Right atrium auricular region (tissue), 2 donors: ENCODE data around the gene RYR3. TPM values are rescaled to one million over a fixed set of nuclear protein-coding genes. Genes with fewer than 3 reads are reported as not detected.

Experiments used
- DNase-seq: peaks from one replicate; pipeline ENCODE4 v3.0.0-alpha.2; 2019; ENCODE audit warnings: low spot score
- H3K27ac ChIP-seq, 2 donors: fragments of 200-600 bp; sonication (generic); 1 replicate in 1 of 2; 2 replicates in 1 of 2; pipeline ENCODE4 v1.5.1; 2016 to 2019
- H3K27me3 ChIP-seq, 2 donors: fragments of 200-600 bp; sonication (generic); one replicate each; pipeline versions ENCODE4 v1.5.1 to v1.6.0; 2017 to 2019
- H3K36me3 ChIP-seq: fragments of 200-600 bp; sonication (generic); one replicate; pipeline ENCODE4 v1.5.1; 2016
- H3K4me1 ChIP-seq, 2 donors: fragments of 200-600 bp; sonication (generic); one replicate each; pipeline versions ENCODE4 v1.5.1 to v1.6.0; 2017 to 2019
- H3K4me3 ChIP-seq, 2 donors: fragments of 200-600 bp; sonication (generic); 1 replicate in 1 of 2; 2 replicates in 1 of 2; pipeline ENCODE4 v1.5.1; 2017 to 2019; ENCODE audit warnings: mild to moderate bottlenecking in 1 of 2, moderate library complexity in 1 of 2
- H3K9me3 ChIP-seq, 2 donors: fragments of 200-600 bp; sonication (generic); one replicate each; pipeline ENCODE4 v1.5.1; 2019
- CTCF ChIP-seq, 2 donors: fragments of 200-600 bp; sonication (generic); IDR thresholded peaks; one replicate each; pipeline ENCODE4 v1.5.1; 2019; ENCODE audit warnings: antibody characterized with exemption in 2 of 2
- total RNA-seq, 2 donors: library from RNA; depleted of rRNA; stranded (reverse); fragments of >200 nt; gene quantifications; one replicate each; pipeline ENCODE4 v1.1.0, GENCODE V29; 2016

RYR3 gene
- total RNA-seq, 2 donors from 2014 or later, result 0.08 to 0.11 TPM

GRCh38 chr15:33636234-33636633 lies 325.5 kb downstream of the RYR3 start:
- TF ChIP-seq CTCF (IDR thresholded peaks at IDR 0.05), result no peak
- Histone ChIP-seq H3K4me3 (no peak overlapping the region), H3K36me3 (no peaks in the 10 kb centered on the region), H3K27me3 (no peaks in the 10 kb centered on the region), H3K4me1 (no peaks in the 10 kb centered on the region), H3K27ac (no peak overlapping the region), H3K9me3 (no peaks in the 10 kb centered on the region)
- no peak for DNase-seq

- Histone ChIP-seq H3K9me3 (no peaks in the 10 kb centered on the region), H3K27me3 (no peaks in the 10 kb centered on the region), H3K4me1 (no peaks in the 10 kb centered on the region), H3K4me3 (no peak overlapping the region), H3K27ac (no peak overlapping the region), H3K36me3 (no peaks in the 10 kb centered on the region)
- no peak for TF ChIP-seq CTCF (IDR thresholded peaks at IDR 0.05)
- DNase-seq, result no peak
Measured at GRCh38 chr15:33636958-33637357, 326.2 kb downstream of the RYR3 start.

GRCh38 chr15:33638453-33638852 lies 327.7 kb downstream of the RYR3 start:
- H3K4me1 ChIP-seq, result no peaks in the 10 kb centered on the region
- H3K36me3 ChIP-seq, result no peaks in the 10 kb centered on the region
- no peaks in the 10 kb centered on the region for H3K27me3 ChIP-seq
- DNase-seq, result no peak
- H3K4me3 ChIP-seq, result no peak overlapping the region
- no peaks in the 10 kb centered on the region for H3K9me3 ChIP-seq
- TF ChIP-seq CTCF (IDR thresholded peaks at IDR 0.05), result no peak
- no peak overlapping the region for H3K27ac ChIP-seq

GRCh38 chr15:33639051-33639450 lies 328.3 kb downstream of the RYR3 start:
- no peaks in the 10 kb centered on the region for H3K4me1 ChIP-seq
- TF ChIP-seq CTCF (IDR thresholded peaks at IDR 0.05), result no peak
- H3K36me3 ChIP-seq, result no peaks in the 10 kb centered on the region
- no peak overlapping the region for H3K4me3 ChIP-seq
- no peak overlapping the region for H3K27ac ChIP-seq
- no peak for DNase-seq
- no peaks in the 10 kb centered on the region for H3K9me3 ChIP-seq
- no peaks in the 10 kb centered on the region for H3K27me3 ChIP-seq

GRCh38 chr15:33639456-33639855 lies 328.7 kb downstream of the RYR3 start:
- no peak overlapping the region for H3K27ac ChIP-seq
- no peak for TF ChIP-seq CTCF (IDR thresholded peaks at IDR 0.05)

GRCh38 chr15:33639978-33640377 lies 329.2 kb downstream of the RYR3 start:
- no peak for TF ChIP-seq CTCF (IDR thresholded peaks at IDR 0.05)
- Histone ChIP-seq H3K4me1 (no peaks in the 10 kb centered on the region), H3K27me3 (no peaks in the 10 kb centered on the region), H3K9me3 (no peaks in the 10 kb centered on the region), H3K36me3 (no peaks in the 10 kb centered on the region), H3K4me3 (no peak overlapping the region), H3K27ac (no peak overlapping the region)
- DNase-seq, result no peak

More at GRCh38 chr15:33639456-33639855, 328.7 kb downstream of the RYR3 start:
- Histone ChIP-seq H3K9me3 (no peaks in the 10 kb centered on the region), H3K4me3 (no peak overlapping the region), H3K27me3 (no peaks in the 10 kb centered on the region), H3K4me1 (no peaks in the 10 kb centered on the region), H3K36me3 (no peaks in the 10 kb centered on the region)
- no peak for DNase-seq
